Esophagus (tissue), 2 donors: ENCODE data around the gene DGKG. TPM values are rescaled to one million over a fixed set of nuclear protein-coding genes. Genes with fewer than 3 reads are reported as not detected.

Source experiments
- H3K27ac ChIP-seq, 2 donors: one replicate each; pipeline ENCODE4 v1.5.1; 2013; ENCODE audit warnings: low read depth in 2 of 2, mild to moderate bottlenecking in 2 of 2, inconsistent platforms in 1 of 2, low read length in 1 of 2, moderate library complexity in 1 of 2
- H3K27me3 ChIP-seq, 2 donors: one replicate each; pipeline ENCODE4 v1.6.1; 2013; ENCODE audit warnings: low read length in 2 of 2, control low read depth in 1 of 2, mild to moderate bottlenecking in 1 of 2; ENCODE audit not compliant: insufficient read depth in 2 of 2, control insufficient read depth in 1 of 2
- H3K36me3 ChIP-seq, 2 donors: one replicate each; pipeline ENCODE4 v1.6.1; 2013; ENCODE audit warnings: low read length in 1 of 2; ENCODE audit not compliant: control insufficient read depth in 2 of 2, insufficient read depth in 2 of 2
- H3K4me1 ChIP-seq, 2 donors: one replicate each; pipeline ENCODE4 v1.6.1; 2013; ENCODE audit warnings: low read length in 1 of 2; ENCODE audit not compliant: control insufficient read depth in 2 of 2, insufficient read depth in 2 of 2
- H3K4me3 ChIP-seq, 2 donors: one replicate each; pipeline ENCODE4 v1.5.1; 2013; ENCODE audit warnings: low read length in 2 of 2, mild to moderate bottlenecking in 2 of 2, low read depth in 1 of 2, moderate library complexity in 1 of 2
- H3K9me3 ChIP-seq, 2 donors: one replicate each; pipeline ENCODE4 v1.6.1; 2013; ENCODE audit warnings: mild to moderate bottlenecking in 2 of 2, low read depth in 1 of 2, low read length in 1 of 2, moderate library complexity in 1 of 2; ENCODE audit not compliant: control insufficient read depth in 2 of 2, insufficient read depth in 1 of 2
- WGBS, 2 donors: extraction: QIAGEN DNeasy Blood & Tissue Kit; methylation state at CpG; one replicate each; pipeline ENCODE4 v1.1.7; 2013; 5-methylcytosine and 5-hydroxymethylcytosine counted together
- polyA plus RNA-seq, 2 donors: library from polyadenylated mRNA; stranded (reverse); fragments of 200-250 nt; gene quantifications; one replicate each; pipeline ENCODE4 v1.2.3, GENCODE V29; 2013
- donor health status: healthy with polysubstance abuse.
- donor health status: Bipolar disorder and iron deficiency.

The DGKG gene
- polyA plus RNA-seq, 2 donors: 0.88 to 1.6 TPM

- no peaks in the 10 kb centered on the region for H3K9me3 ChIP-seq
- H3K27ac ChIP-seq: peak overlapping the region in 1 of 2 donors; percentile 57
- no peak overlapping the region for H3K4me3 ChIP-seq
- WGBS, 2 donors: 50 to 55% methylated on average over 15 of the region's 15 CpGs
- H3K27me3 ChIP-seq: no peaks in the 10 kb centered on the region
- H3K4me1 ChIP-seq: peaks cover 0 to 7% of the 10 kb centered on the region in 2 donors
- no peaks in the 10 kb centered on the region for H3K36me3 ChIP-seq
Measured at GRCh38 chr3:186221760-186222378, 140.2 kb downstream of the DGKG start.

GRCh38 chr3:186220911-186221645 lies 141.0 kb downstream of the DGKG start:
- 36 to 52% methylated on average over 12 of the region's 12 CpGs for WGBS, 2 donors
- H3K9me3 ChIP-seq: no peaks in the 10 kb centered on the region
- peak overlapping the region in 1 of 2 donors; percentile 57 for H3K27ac ChIP-seq
- peaks cover 0 to 7% of the 10 kb centered on the region in 2 donors for H3K4me1 ChIP-seq
- no peak overlapping the region for H3K4me3 ChIP-seq
- no peaks in the 10 kb centered on the region for H3K36me3 ChIP-seq
- H3K27me3 ChIP-seq: no peaks in the 10 kb centered on the region

GRCh38 chr3:186220365-186220764 lies 141.7 kb downstream of the DGKG start:
- no peaks in the 10 kb centered on the region for H3K27me3 ChIP-seq
- H3K4me3 ChIP-seq: no peak overlapping the region
- no peaks in the 10 kb centered on the region for H3K9me3 ChIP-seq
- WGBS, 2 donors: 53 to 62% methylated on average over 6 of the region's 6 CpGs
- H3K27ac ChIP-seq: peak overlapping the region in 1 of 2 donors; percentile 7
- H3K4me1 ChIP-seq: peaks cover 0 to 7% of the 10 kb centered on the region in 2 donors
- no peaks in the 10 kb centered on the region for H3K36me3 ChIP-seq

- peaks cover 0 to 7% of the 10 kb centered on the region in 2 donors for H3K4me1 ChIP-seq
Measured at GRCh38 chr3:186219211-186219638, 142.8 kb downstream of the DGKG start.

GRCh38 chr3:186218421-186218820 lies 143.6 kb downstream of the DGKG start:
- 95% methylated on average over 5 to 8 of the region's 8 CpGs for WGBS, 2 donors
- Histone ChIP-seq H3K9me3 (no peaks in the 10 kb centered on the region), H3K4me1 (peaks cover 0 to 7% of the 10 kb centered on the region in 2 donors), H3K36me3 (no peaks in the 10 kb centered on the region), H3K27me3 (no peaks in the 10 kb centered on the region), H3K27ac (no peak overlapping the region), H3K4me3 (no peak overlapping the region)

More at GRCh38 chr3:186219211-186219638, 142.8 kb downstream of the DGKG start:
- Histone ChIP-seq H3K9me3 (no peaks in the 10 kb centered on the region), H3K4me3 (no peak overlapping the region), H3K27me3 (no peaks in the 10 kb centered on the region), H3K27ac (no peak overlapping the region), H3K36me3 (no peaks in the 10 kb centered on the region)
- 65 to 66% methylated on average over 7 of the region's 7 CpGs for WGBS, 2 donors

- H3K36me3 ChIP-seq: no peaks in the 10 kb centered on the region
- no peaks in the 10 kb centered on the region for H3K27me3 ChIP-seq
- peaks cover 0 to 7% of the 10 kb centered on the region in 2 donors for H3K4me1 ChIP-seq
- H3K27ac ChIP-seq: no peak overlapping the region
- WGBS, 2 donors: 82 to 84% methylated on average over 1 of the region's 1 CpG
- H3K9me3 ChIP-seq: no peaks in the 10 kb centered on the region
- H3K4me3 ChIP-seq: no peak overlapping the region
Measured at GRCh38 chr3:186217820-186218164, 144.2 kb downstream of the DGKG start.

- H3K27me3 ChIP-seq: no peaks in the 10 kb centered on the region
- H3K36me3 ChIP-seq: no peaks in the 10 kb centered on the region
- no peak overlapping the region for H3K27ac ChIP-seq
- no peaks in the 10 kb centered on the region for H3K9me3 ChIP-seq
- 85 to 88% methylated on average over 4 of the region's 4 CpGs for WGBS, 2 donors
- no peak overlapping the region for H3K4me3 ChIP-seq
- H3K4me1 ChIP-seq: peaks cover 0 to 7% of the 10 kb centered on the region in 2 donors
Measured at GRCh38 chr3:186216900-186217819, 144.9 kb downstream of the DGKG start.

GRCh38 chr3:186214670-186215069 lies 147.4 kb downstream of the DGKG start:
- Histone ChIP-seq H3K27me3 (no peaks in the 10 kb centered on the region), H3K36me3 (no peaks in the 10 kb centered on the region), H3K9me3 (no peaks in the 10 kb centered on the region), H3K27ac (no peak overlapping the region), H3K4me3 (no peak overlapping the region), H3K4me1 (peaks cover 4 to 18% of the 10 kb centered on the region in 2 donors)
- 84 to 88% methylated on average over 2 of the region's 2 CpGs for WGBS, 2 donors

- no peak overlapping the region for H3K27ac ChIP-seq
- no peaks in the 10 kb centered on the region for H3K27me3 ChIP-seq
- no peaks in the 10 kb centered on the region for H3K36me3 ChIP-seq
- H3K4me3 ChIP-seq: no peak overlapping the region
- no peaks in the 10 kb centered on the region for H3K9me3 ChIP-seq
- H3K4me1 ChIP-seq: peaks cover 4 to 18% of the 10 kb centered on the region in 2 donors
- 50 to 54% methylated on average over 4 of the region's 4 CpGs for WGBS, 2 donors
Measured at GRCh38 chr3:186213946-186214345, 148.1 kb downstream of the DGKG start.
